K562 (cell line): ENCODE data around the gene SUOX. TPM values are rescaled to one million over a fixed set of nuclear protein-coding genes. Genes with fewer than 3 reads are reported as not detected.

Experiments used
- ATAC-seq: fragments of 200-7000 bp; cut with Tn5 transposase; 3 replicates; pipeline ENCODE4 v1.9.1; 2020; ENCODE audit warnings: moderate library complexity
- BruUV-seq: library from RNA; stranded (reverse); fragments of 400-500 nt; replicated peaks from 2 replicates; lab custom pipeline; 2021; lab: Mats Ljungman, UMichigan
- CTCF ChIA-PET: fragments of 300-600 bp; formaldehyde crosslinking; extraction: SDS; loops from one replicate; lab custom pipeline; 2021; ENCODE audit warnings: low intra/inter-chr PET ratio; lab: Yijun Ruan, JAX
- POLR2A ChIA-PET: fragments of 300-600, 350-650 bp; sonication (Branson Sonifier 250); formaldehyde crosslinking; extraction: SDS; loops from one replicate; lab custom pipeline; 2021; ENCODE audit warnings: antibody characterized with exemption, inconsistent platforms; lab: Yijun Ruan, JAX
- DNase-seq, 4 experiments: peaks; one replicate each; pipeline versions ENCODE4 v3.0.0 to v3.0.0-alpha.2; 2011 to 2018; ENCODE audit warnings: low spot score in 3 of 4, mixed read lengths in 3 of 4; ENCODE audit errors: extremely low read depth in 1 of 4
- FAIRE-seq: peaks from 2 replicates; lab custom pipeline; 2011; peaks lifted over from hg19 to GRCh38; lab: Jason Lieb, UNC
- H2AFZ ChIP-seq: 2 replicates; pipeline ENCODE4 v1.6.0; 2011; ENCODE audit warnings: low read depth, low read length, control low read depth, inconsistent platforms
- H3K27ac ChIP-seq: fragments of 200-600 bp; 3 replicates; pipeline ENCODE4 v1.8.0; 2011; ENCODE audit warnings: low read depth, mild to moderate bottlenecking, control low read depth, inconsistent platforms, low read length, moderate library complexity, mixed read lengths; ENCODE audit errors: extremely low read depth
- H3K27me3 ChIP-seq, 2 experiments: fragments of 300-600 bp in 1 of 2; 2 replicates in 1 of 2; 3 replicates in 1 of 2; pipeline versions ENCODE4 v1.6.0 to v1.8.0; 2011; ENCODE audit warnings: inconsistent platforms in 2 of 2, low read length in 2 of 2, mild to moderate bottlenecking in 1 of 2, mixed read lengths in 1 of 2, moderate library complexity in 1 of 2; ENCODE audit not compliant: control insufficient read depth in 2 of 2, insufficient read depth in 2 of 2
- H3K36me3 ChIP-seq: fragments of 300-600 bp; 3 replicates; pipeline ENCODE4 v1.8.0; 2011; ENCODE audit warnings: mild to moderate bottlenecking, low read length, inconsistent platforms; ENCODE audit not compliant: control insufficient read depth, insufficient read depth
- H3K4me1 ChIP-seq, 2 experiments: fragments of 200-600 bp in 1 of 2; replicated peaks in 1 of 2; 2 replicates in 1 of 2; 3 replicates in 1 of 2; pipeline versions ENCODE4 v1.5.1 to v1.8.0; 2011; ENCODE audit warnings: inconsistent platforms in 2 of 2, low read length in 2 of 2, mild to moderate bottlenecking in 1 of 2, mixed read lengths in 1 of 2, moderate library complexity in 1 of 2; ENCODE audit not compliant: control insufficient read depth in 2 of 2, insufficient read depth in 2 of 2
- H3K4me2 ChIP-seq: 2 replicates; pipeline ENCODE4 v1.6.1; 2011; ENCODE audit warnings: low read length, control low read depth, inconsistent platforms, mixed read lengths; ENCODE audit not compliant: insufficient read depth
- H3K4me3 ChIP-seq: fragments of 200-600 bp; sonication (generic), shearing (Covaris generic); 2 replicates; pipeline ENCODE4 v1.5.1; 2016; ENCODE audit warnings: control low read depth, inconsistent platforms
- H3K79me2 ChIP-seq: fragments of 200-600 bp; 3 replicates; pipeline ENCODE4 v1.8.0; 2011; ENCODE audit warnings: low read length, inconsistent platforms; ENCODE audit not compliant: control insufficient read depth, insufficient read depth
- H3K9ac ChIP-seq, 2 experiments: 2 replicates each; pipeline versions ENCODE4 v1.6.0 to v1.6.1; 2011; ENCODE audit warnings: low read depth in 2 of 2, low read length in 2 of 2, control low read depth in 1 of 2, inconsistent platforms in 1 of 2, mild to moderate bottlenecking in 1 of 2, mixed read lengths in 1 of 2; ENCODE audit not compliant: insufficient read depth in 1 of 2
- H3K9me1 ChIP-seq: one replicate; pipeline ENCODE4 v1.6.0; 2011; ENCODE audit warnings: inconsistent platforms, mild to moderate bottlenecking, low read length, moderate library complexity; ENCODE audit not compliant: control insufficient read depth, insufficient read depth
- H3K9me3 ChIP-seq: replicated peaks from 2 replicates; pipeline ENCODE4 v1.5.1; 2011; ENCODE audit warnings: low read depth, low read length, inconsistent platforms; ENCODE audit not compliant: control insufficient read depth, insufficient read depth
- H4K20me1 ChIP-seq: replicated peaks from 2 replicates; pipeline ENCODE4 v1.6.1; 2011; ENCODE audit warnings: low read length, inconsistent platforms, mixed read lengths; ENCODE audit not compliant: control insufficient read depth, insufficient read depth
- ARHGAP35 ChIP-seq: fragments of 450-650 bp; IDR thresholded peaks from 2 replicates; pipeline ENCODE4 v1.6.1; 2018; ENCODE audit not compliant: partially characterized antibody
- BCL6 ChIP-seq: fragments of 250-450 bp; sonication (Bioruptor Pico); IDR thresholded peaks from 2 replicates; pipeline ENCODE4 v1.4.0; 2020
- CHD1 ChIP-seq: fragments of 200-600 bp; sonication (generic); IDR thresholded peaks from one replicate; pipeline ENCODE4 v1.6.1; 2012; ENCODE audit warnings: mild to moderate bottlenecking, moderate library complexity, low read length, inconsistent platforms
- GTF2B ChIP-seq: IDR thresholded peaks from 2 replicates; pipeline ENCODE4 v1.6.1; 2011; ENCODE audit not compliant: insufficient read length; ENCODE audit errors: extremely low read depth
- KDM5B ChIP-seq: fragments of 200-600 bp; sonication (generic); IDR thresholded peaks from 2 replicates; pipeline ENCODE4 v1.6.1; 2012; ENCODE audit warnings: low read depth, mild to moderate bottlenecking, moderate library complexity, low read length, control low read depth, inconsistent platforms; ENCODE audit not compliant: insufficient replicate concordance
- LCOR ChIP-seq: sonication (generic); formaldehyde crosslinking; IDR thresholded peaks from 2 replicates; pipeline ENCODE4 v1.8.0; 2022; ENCODE audit warnings: mild to moderate bottlenecking, missing genetic modification reagents
- RBM34 ChIP-seq: fragments of 200-400 bp; formaldehyde crosslinking; IDR thresholded peaks from 2 replicates; pipeline ENCODE4 v1.6.1; 2018; ENCODE audit warnings: low read length, borderline replicate concordance; ENCODE audit not compliant: insufficient read depth
- THRB ChIP-seq: fragments of 450-650 bp; formaldehyde crosslinking; conservative IDR thresholded peaks from 2 replicates; pipeline ENCODE4 v1.4.0; 2022; ENCODE audit warnings: mild to moderate bottlenecking, missing genetic modification characterization
- ZBED1 ChIP-seq: IDR thresholded peaks from 2 replicates; pipeline ENCODE4 v1.6.1; 2014
- ZKSCAN3 ChIP-seq: fragments of 250-450 bp; sonication (Bioruptor Pico); IDR thresholded peaks from 2 replicates; pipeline ENCODE4 v1.4.0; 2020
- ZSCAN29 ChIP-seq: fragments of 450-650 bp; IDR thresholded peaks from 2 replicates; pipeline ENCODE4 v1.6.1; 2017
- WGBS: fragments of 100-300 bp; shearing (Covaris generic); methylation state at CpG from one replicate; pipeline ENCODE4 v1.1.6; 2016; ENCODE audit warnings: low coverage, mixed read lengths; ENCODE audit not compliant: insufficient coverage; ENCODE audit errors: missing lambda C conversion rate; 5-methylcytosine and 5-hydroxymethylcytosine counted together
- in situ Hi-C: fragments of 300-500 bp; cut with MboI; formaldehyde crosslinking; loops from 4 replicates; pipeline ENCODE4 v1.15.0; 2018; ENCODE audit warnings: inconsistent platforms, mixed read lengths
- intact Hi-C: fragments of 100-400 bp; cut with micrococcal nuclease; formaldehyde crosslinking; loops from 2 replicates; pipeline ENCODE4 v1.14.2; 2022
- polyA plus RNA-seq, 8 experiments: library from polyadenylated mRNA; depleted of rRNA in 4 of 8; stranded (reverse) in 5 of 8; unstranded in 3 of 8; fragments of >200 nt; fragmentation: Nextera tagmentation in 2 of 8; fragmentation: Illumina TruSeq in 1 of 8; extraction: Ambion mirVana in 2 of 8; extraction: Trizol in 1 of 8; gene quantifications; 2 replicates each; pipeline versions ENCODE4 v1.2.1 to v1.2.3, GENCODE V29; 2011 to 2014; ENCODE audit warnings: inconsistent platforms in 1 of 8, missing spikeins in 1 of 8
- total RNA-seq, 7 experiments: library from RNA; depleted of rRNA in 6 of 7; stranded (reverse); fragments of >200 nt in 6 of 7; fragmentation: Illumina TruSeq in 2 of 7; extraction: Trizol in 2 of 7; gene quantifications; 2 replicates each; pipeline versions ENCODE4 v1.2.1 to v1.2.3, GENCODE V29; 2011 to 2021; ENCODE audit warnings: low replicate concordance in 1 of 7
- TF ChIP-seq, protein P1 (sequence below): fragments of 250-450 bp; sonication (Bioruptor Pico); IDR thresholded peaks from 2 replicates; pipeline ENCODE4 v1.4.0; 2020; ENCODE audit warnings: mild to moderate bottlenecking, moderate library complexity, borderline replicate concordance
- TF ChIP-seq, protein P2 (sequence below), 2 experiments: fragments of 450-650 bp; IDR thresholded peaks; 2 replicates each; pipeline ENCODE4 v1.6.1; 2016

The SUOX gene
- total and polyA plus RNA-seq, 9 of the 15 experiments (the other 6 are each of a cell fraction or from before 2014, with no cell fraction given) = 9.2 to 39.7 (median 25.4) TPM

DNA sequence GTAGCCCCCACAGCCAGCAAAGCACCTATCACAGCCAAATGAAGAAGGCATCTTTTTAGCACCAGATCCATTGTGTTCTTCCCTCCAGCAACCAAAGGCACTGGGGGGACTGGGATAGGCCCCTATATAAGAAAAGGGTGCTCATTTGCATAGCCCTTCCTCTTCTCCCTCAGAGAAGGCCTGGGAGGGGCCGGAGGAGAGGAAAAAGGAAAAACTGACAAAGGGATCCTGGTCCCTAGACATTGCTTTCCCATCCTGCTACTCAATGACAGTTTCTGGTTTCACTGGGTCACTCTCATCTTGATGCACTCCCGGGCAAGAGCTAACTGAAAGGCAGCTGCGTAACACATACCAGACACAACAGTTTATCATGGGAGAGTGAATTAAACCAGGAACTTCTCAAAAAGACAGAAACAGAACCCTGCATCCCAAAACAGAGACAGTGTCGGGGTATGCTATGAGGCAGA, 31.1 kb upstream of the SUOX start, which contains the start of gene PMEL (continued):
- TF ChIP-seq GTF2B = peak; percentile 37
- TF ChIP-seq, all 486 proteins: peak for 4

DNA sequence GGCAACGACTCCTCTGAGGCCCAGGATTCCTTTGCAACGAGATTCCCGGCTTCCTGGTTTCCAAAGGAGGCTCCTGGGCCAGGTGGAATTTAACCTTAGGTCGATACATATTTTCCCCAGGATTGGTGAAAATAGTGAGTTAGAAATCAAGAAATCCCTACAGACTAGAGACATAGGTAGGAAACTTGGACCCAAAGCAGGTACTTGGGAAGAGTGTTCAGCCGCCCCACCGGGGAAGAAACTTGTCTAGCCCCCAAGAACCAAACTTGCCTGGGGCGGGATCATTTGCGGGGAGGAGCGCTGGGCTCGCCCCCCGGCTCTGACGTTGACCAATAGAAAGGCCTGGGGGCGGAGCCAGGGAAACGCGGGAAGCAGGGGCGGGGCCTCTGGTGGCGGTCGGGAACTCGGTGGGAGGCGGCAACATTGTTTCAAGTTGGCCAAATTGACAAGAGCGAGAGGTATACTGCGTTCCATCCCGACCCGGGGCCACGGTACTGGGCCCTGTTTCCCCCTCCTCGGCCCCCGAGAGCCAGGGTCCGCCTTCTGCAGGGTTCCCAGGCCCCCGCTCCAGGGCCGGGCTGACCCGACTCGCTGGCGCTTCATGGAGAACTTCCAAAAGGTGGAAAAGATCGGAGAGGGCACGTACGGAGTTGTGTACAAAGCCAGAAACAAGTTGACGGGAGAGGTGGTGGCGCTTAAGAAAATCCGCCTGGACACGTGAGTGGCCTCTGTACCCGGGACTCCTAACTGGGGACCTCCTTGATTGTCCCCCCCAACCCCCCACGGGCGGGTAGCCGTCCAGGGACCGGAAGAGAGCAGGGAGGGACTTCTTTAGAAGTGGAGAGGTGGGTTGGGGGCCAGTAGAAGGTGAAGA, 30.4 kb upstream of the SUOX start, which contains the start of gene CDK2:
TSS of gene CDK2 (plus strand) at position 423 of the 874 bp plus-strand sequence. CDS start at position 602, 179 bp downstream.
- CTCF ChIA-PET = no interaction called here
- H2AFZ ChIP-seq = peak within 1 kb of the TSS; percentile 87
- TF ChIP-seq, protein P1, sequence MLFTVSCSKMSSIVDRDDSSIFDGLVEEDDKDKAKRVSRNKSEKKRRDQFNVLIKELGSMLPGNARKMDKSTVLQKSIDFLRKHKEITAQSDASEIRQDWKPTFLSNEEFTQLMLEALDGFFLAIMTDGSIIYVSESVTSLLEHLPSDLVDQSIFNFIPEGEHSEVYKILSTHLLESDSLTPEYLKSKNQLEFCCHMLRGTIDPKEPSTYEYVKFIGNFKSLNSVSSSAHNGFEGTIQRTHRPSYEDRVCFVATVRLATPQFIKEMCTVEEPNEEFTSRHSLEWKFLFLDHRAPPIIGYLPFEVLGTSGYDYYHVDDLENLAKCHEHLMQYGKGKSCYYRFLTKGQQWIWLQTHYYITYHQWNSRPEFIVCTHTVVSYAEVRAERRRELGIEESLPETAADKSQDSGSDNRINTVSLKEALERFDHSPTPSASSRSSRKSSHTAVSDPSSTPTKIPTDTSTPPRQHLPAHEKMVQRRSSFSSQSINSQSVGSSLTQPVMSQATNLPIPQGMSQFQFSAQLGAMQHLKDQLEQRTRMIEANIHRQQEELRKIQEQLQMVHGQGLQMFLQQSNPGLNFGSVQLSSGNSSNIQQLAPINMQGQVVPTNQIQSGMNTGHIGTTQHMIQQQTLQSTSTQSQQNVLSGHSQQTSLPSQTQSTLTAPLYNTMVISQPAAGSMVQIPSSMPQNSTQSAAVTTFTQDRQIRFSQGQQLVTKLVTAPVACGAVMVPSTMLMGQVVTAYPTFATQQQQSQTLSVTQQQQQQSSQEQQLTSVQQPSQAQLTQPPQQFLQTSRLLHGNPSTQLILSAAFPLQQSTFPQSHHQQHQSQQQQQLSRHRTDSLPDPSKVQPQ (CRISPR knock-in tag) = no peak
- TF ChIP-seq BCL6 (CRISPR knock-in tag) = no peak
- no peak for TF ChIP-seq ARHGAP35
- TF ChIP-seq LCOR (CRISPR knock-in tag) = no peak; the same call in 1 of the 2 replicates
- TF ChIP-seq RBM34 = no peak
- no peak for TF ChIP-seq ZKSCAN3 (CRISPR knock-in tag)
- TF ChIP-seq ZBED1 = no peak
- TF ChIP-seq, protein P2, sequence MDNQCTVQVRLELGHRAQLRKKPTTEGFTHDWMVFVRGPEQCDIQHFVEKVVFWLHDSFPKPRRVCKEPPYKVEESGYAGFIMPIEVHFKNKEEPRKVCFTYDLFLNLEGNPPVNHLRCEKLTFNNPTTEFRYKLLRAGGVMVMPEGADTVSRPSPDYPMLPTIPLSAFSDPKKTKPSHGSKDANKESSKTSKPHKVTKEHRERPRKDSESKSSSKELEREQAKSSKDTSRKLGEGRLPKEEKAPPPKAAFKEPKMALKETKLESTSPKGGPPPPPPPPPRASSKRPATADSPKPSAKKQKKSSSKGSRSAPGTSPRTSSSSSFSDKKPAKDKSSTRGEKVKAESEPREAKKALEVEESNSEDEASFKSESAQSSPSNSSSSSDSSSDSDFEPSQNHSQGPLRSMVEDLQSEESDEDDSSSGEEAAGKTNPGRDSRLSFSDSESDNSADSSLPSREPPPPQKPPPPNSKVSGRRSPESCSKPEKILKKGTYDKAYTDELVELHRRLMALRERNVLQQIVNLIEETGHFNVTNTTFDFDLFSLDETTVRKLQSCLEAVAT (IDR thresholded peaks at IDR 0.05) = peak in 1 of 2 experiments; percentile 48; a peak in 1 of 4 replicates
- TF ChIP-seq THRB = no peak
- TF ChIP-seq KDM5B = peak; percentile 49
- no peak for TF ChIP-seq ZSCAN29
- no peak for TF ChIP-seq CHD1

More for the DNA sequence above, 30.4 kb upstream of the SUOX start, which contains the start of gene CDK2:
- DNase-seq (peak; percentile 95 to 98 (median 98)), ATAC-seq (peak; percentile 97), FAIRE-seq (peak; percentile 94)
- H3K4me2 ChIP-seq = peak within 1 kb of the TSS; percentile 80
- peaks cover 38% of the 10 kb centered on the region for H3K36me3 ChIP-seq
- H3K27me3 ChIP-seq = no peaks in the 10 kb centered on the region
- no peaks in the 10 kb centered on the region for H3K9me1 ChIP-seq
- in situ Hi-C loops = no loop called here
- BruUV-seq = TSS peak; percentile 75
- H3K9ac ChIP-seq = peak within 1 kb of the TSS; percentile 82 to 97
- H3K27ac ChIP-seq = peak within 1 kb of the TSS; percentile 77
- H3K4me1 ChIP-seq = peaks cover 7 to 14% of the 10 kb centered on the region in 2 experiments
- WGBS = under 1% methylated on average over 44 of the region's 45 CpGs
- no peaks in the 10 kb centered on the region for H3K9me3 ChIP-seq
- intact Hi-C loops = no loop called here
- H4K20me1 ChIP-seq = no peaks in the 10 kb centered on the region
- POLR2A ChIA-PET = no interaction called here
- peak within 1 kb of the TSS; percentile 73 for H3K4me3 ChIP-seq
- H3K79me2 ChIP-seq = peaks cover 23% of the 10 kb centered on the region
